ENCODE measurements around the gene ANKRD29.

The ANKRD29 gene

DNA sequence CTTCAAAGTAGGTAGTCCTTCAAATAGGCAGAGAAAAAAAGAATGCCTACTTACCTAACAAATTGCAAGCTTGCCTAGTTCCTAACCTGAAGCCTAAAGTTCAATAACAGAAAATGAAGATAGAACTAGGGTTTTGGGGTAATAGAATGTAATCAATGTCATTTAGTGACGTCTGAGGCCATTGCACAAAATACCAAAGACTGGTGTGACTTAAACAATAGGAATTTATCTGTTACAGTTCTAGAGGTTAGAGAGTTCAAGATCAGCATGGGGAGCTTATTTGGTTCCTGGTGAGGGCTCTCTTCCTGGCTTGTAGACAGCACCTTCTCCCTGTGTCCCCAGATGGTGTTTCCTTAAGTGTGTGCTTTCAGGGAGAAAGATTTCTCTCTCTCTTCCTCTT is 71.7 kb downstream of the ANKRD29 start:
- TF ChIP-seq, protein P1, sequence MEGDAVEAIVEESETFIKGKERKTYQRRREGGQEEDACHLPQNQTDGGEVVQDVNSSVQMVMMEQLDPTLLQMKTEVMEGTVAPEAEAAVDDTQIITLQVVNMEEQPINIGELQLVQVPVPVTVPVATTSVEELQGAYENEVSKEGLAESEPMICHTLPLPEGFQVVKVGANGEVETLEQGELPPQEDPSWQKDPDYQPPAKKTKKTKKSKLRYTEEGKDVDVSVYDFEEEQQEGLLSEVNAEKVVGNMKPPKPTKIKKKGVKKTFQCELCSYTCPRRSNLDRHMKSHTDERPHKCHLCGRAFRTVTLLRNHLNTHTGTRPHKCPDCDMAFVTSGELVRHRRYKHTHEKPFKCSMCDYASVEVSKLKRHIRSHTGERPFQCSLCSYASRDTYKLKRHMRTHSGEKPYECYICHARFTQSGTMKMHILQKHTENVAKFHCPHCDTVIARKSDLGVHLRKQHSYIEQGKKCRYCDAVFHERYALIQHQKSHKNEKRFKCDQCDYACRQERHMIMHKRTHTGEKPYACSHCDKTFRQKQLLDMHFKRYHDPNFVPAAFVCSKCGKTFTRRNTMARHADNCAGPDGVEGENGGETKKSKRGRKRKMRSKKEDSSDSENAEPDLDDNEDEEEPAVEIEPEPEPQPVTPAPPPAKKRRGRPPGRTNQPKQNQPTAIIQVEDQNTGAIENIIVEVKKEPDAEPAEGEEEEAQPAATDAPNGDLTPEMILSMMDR (IDR thresholded peaks at IDR 0.05; ENCODE audit: insufficient read depth, low read depth, low read length, missing control alignments), result no peak
- no peak for DNase-seq (ENCODE audit: low read depth)
- no peak overlapping the region for H3K4me3 ChIP-seq (ENCODE audit: low read length)

DNA sequence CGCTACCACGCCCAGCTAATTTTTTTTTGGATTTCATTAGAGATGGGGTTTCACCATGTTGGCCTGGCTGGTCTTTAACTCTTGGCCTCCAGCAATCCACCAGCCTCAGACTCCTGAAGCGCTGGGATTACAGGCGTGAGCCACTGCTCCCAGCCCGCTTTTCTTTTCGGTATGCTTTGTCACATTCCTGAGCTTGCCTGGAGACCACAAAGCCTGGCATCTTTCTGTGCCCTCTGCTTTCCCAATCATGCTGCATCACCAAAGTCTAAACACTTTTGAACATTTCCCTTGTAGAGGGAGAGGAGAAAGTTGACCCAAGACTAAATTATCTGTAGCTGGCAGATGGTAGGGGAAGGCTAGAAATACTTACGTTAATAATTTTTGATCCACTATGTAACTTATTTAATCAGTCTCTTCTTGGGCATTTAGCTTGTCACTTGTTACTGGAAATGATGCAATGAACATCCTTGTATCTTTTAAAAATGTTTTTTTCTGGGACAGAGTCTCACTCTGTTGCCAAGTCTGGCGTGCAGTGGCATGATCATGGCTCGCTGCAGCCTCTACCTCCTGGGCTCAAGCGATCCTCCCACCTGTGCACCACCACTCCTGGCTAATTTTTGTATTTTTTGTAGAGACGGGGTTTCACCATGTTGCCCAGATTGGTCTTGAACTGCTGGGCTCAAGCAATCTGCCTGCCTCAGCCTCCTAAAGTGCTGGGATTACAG is 73.7 kb downstream of the ANKRD29 start:
- TF ChIP-seq, protein P1 (IDR thresholded peaks at IDR 0.05; ENCODE audit: insufficient read depth, low read depth, low read length, missing control alignments), result no peak
- DNase-seq (ENCODE audit: low read depth), result peak; percentile 57
- H3K4me3 ChIP-seq (ENCODE audit: low read length), result no peak overlapping the region

DNA sequence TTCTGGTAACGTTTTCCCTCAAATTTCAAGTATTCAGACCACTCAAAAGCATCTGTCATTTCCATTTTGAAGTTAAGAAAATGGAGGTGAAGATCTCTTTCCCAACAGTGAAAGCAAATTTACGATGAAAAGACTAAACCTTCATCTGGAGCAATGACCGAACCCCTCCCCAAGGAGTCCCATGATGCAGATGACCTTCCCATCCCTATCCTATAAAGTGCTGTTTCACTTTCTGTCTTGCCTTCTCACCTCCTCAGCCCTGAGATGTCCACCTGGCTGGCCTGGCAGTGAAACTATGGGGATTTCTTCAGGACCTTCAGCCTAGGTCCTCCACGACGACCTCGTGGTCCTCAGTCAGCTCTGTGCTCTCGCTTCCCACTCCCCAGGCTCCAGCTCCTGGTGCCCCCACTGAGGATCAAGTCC is 75.5 kb downstream of the ANKRD29 start:
- TF ChIP-seq, protein P1 (IDR thresholded peaks at IDR 0.05; ENCODE audit: insufficient read depth, low read depth, low read length, missing control alignments), result no peak
- DNase-seq (ENCODE audit: low read depth), result no peak
- no peak overlapping the region for H3K4me3 ChIP-seq (ENCODE audit: low read length)

DNA sequence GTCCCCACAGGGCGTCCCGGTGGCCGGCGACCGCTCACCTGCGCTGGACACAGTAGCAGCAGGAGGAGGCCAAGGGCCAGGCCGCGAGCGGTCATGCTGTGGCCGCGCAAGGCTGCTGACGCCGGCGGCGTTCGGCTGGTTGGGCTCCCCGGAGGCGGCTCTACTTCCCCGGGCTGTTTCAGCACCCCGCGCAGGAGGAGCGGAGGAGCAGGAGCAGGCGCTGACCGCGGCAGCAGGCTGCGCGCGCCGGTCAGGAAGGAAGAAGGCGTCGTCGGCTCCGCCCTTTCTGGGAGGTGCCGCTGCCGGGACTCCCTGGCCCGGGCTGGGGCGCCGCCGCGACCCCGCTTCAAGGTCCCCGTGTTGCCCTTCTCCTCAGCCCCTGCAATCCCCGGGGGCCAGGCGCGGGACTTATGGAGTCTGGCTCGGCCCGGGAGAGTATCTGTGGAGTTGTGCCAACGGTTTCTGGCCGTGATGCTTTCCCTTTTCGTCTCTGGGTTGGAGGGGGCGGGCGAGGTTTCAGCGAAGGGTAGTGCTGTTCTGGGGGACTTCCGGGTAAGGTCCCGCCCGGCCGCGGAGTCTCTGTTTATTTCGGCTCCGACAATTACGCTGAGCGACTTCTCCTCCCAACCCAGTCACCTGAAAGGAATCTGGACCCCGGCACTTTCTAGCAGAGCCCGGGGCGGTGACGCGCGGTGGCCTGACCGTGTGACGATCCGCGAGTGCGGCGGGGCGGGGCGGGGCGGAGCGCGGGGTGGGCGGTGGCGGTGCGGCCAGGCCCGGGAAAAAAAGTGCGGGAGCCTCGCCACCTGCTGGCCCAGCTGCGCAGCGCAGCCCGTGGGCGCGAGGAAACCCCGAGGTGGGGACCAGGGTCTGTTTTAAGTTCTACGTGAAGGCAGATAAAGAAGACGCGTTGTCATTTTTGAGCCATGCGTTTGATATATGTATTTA is 76.2 kb downstream of the ANKRD29 start, which contains the start of gene NPC1:
Gene NPC1 (minus strand): TSS at position 258 of the 948 bp plus-strand sequence. CDS start 163 bp downstream, at position 95.
- TF ChIP-seq, protein P1 (IDR thresholded peaks at IDR 0.05; ENCODE audit: insufficient read depth, low read depth, low read length, missing control alignments), result peak; percentile 80
- DNase-seq (ENCODE audit: low read depth), result peak; percentile 99

DNA sequence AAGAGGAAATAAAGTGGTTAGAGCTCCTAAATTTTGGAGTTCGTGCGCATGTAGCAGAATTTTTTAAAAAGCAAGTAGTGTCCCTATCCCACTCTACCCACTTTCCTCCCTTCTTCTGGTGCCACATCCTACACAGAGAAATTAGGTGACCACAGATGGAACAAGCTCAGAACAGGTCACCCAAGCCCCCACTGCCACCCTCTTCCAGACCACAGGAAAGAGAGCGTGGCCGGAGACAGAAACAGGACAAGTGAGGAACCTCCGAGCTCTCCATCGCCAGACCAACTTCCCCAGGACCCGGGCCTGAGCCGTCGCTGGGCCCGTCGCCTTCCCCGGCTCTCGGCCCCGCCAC is 76.8 kb downstream of the ANKRD29 start:
- H3K4me3 ChIP-seq (ENCODE audit: low read length), result peak overlapping the region; percentile 80
- no peak for DNase-seq (ENCODE audit: low read depth)
- TF ChIP-seq, protein P1 (IDR thresholded peaks at IDR 0.05; ENCODE audit: insufficient read depth, low read depth, low read length, missing control alignments), result no peak

More for the DNA sequence above, 76.2 kb downstream of the ANKRD29 start, which contains the start of gene NPC1:
- H3K4me3 ChIP-seq (ENCODE audit: low read length), result peak within 1 kb of the TSS; percentile 80

DNA sequence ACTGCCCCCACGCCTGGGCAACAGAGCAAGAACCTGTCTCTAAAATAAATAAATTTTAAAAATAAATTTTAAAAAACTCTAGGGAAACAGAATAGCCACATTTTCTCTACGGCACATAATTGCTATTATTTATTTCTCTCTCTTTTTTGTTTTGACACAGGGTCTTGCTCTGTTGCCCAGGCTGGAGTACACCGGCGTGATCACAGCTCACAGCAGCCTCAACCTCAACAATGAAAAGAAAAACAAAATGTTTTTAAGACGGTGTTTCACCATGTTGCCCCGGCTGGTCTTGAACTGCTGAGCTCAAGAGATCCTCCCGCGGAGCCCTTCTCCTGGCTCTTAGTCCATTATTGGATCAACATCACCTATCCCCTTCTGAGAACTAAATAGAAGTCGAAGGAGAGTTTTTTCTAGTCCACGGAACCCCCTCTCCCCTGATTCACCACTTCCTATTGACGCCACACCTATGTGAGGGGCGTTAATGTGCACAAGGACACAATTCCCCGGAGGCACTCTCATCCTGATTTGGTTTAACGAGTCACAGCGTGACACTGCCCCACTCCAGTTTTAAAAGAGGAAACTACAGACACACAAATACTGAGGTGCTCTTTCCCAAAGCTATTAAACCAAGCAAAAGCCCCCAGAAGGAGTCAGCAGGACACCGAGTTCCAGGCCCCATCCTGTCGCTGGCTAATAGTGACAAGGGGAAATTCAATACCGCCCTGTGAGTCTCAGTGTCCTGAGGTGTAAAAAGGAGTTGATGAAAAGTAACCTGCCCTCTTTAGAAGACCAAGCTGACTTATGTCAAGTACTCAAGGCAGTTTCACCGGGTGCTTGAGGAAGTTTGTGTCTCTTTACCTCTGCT is 77.5 kb downstream of the ANKRD29 start:
- TF ChIP-seq, protein P1 (IDR thresholded peaks at IDR 0.05; ENCODE audit: insufficient read depth, low read depth, low read length, missing control alignments), result no peak
- H3K4me3 ChIP-seq (ENCODE audit: low read length), result peak overlapping the region; percentile 80
- DNase-seq (ENCODE audit: low read depth), result peak; percentile 84

Data from epithelial cell of esophagus (primary cell).